ENCODE results near the gene UPP1. TPM values are rescaled to one million over a fixed set of nuclear protein-coding genes. Genes with fewer than 3 reads are reported as not detected.
"Not testable (repeated sequence)": the region's sequence is repeated elsewhere in the genome, so short reads cannot be mapped to it uniquely, and the experiment has no call there.

The UPP1 gene
- total RNA-seq, 1 donor from 2014 or later, result 58.2 TPM

- no peak for DNase-seq (ENCODE audit: low spot score)
These were observed 22.5 kb downstream of the UPP1 start for GRCh38 chr7:48111596-48111995.

- no peak for DNase-seq (ENCODE audit: low spot score)
These were observed 23.5 kb downstream of the UPP1 start for GRCh38 chr7:48112401-48113165.

- no peak for DNase-seq (ENCODE audit: low spot score)
These were observed 24.2 kb downstream of the UPP1 start for GRCh38 chr7:48113275-48113674.

GRCh38 chr7:48114115-48114514 lies 25.1 kb downstream of the UPP1 start:
- DNase-seq (ENCODE audit: low spot score), result no peak

GRCh38 chr7:48114589-48114988 lies 25.5 kb downstream of the UPP1 start:
- DNase-seq (ENCODE audit: low spot score), result no peak

GRCh38 chr7:48116043-48116442 lies 27.0 kb downstream of the UPP1 start:
- no peak for DNase-seq (ENCODE audit: low spot score)

- no peak for DNase-seq (ENCODE audit: low spot score)
These were observed 29.0 kb downstream of the UPP1 start for GRCh38 chr7:48118041-48118440.

- not testable (repeated sequence) for DNase-seq (ENCODE audit: low spot score)
These were observed 31.5 kb downstream of the UPP1 start for GRCh38 chr7:48120536-48120935.

GRCh38 chr7:48126037-48126436 lies 37.0 kb downstream of the UPP1 start:
- no peak for DNase-seq (ENCODE audit: low spot score)

- no peak for DNase-seq (ENCODE audit: low spot score)
These were observed 41.6 kb downstream of the UPP1 start for GRCh38 chr7:48130658-48131108.

GRCh38 chr7:48132792-48133191 lies 43.7 kb downstream of the UPP1 start:
- DNase-seq (ENCODE audit: low spot score), result no peak

- no peak for DNase-seq (ENCODE audit: low spot score)
These were observed 50.4 kb downstream of the UPP1 start for GRCh38 chr7:48139459-48139858.

- DNase-seq (ENCODE audit: low spot score), result no peak
These were observed 51.1 kb downstream of the UPP1 start for GRCh38 chr7:48140001-48140681.

- DNase-seq (ENCODE audit: low spot score), result no peak
These were observed 52.5 kb downstream of the UPP1 start for GRCh38 chr7:48141521-48141920.

- no peak for DNase-seq (ENCODE audit: low spot score)
These were observed 55.3 kb downstream of the UPP1 start for GRCh38 chr7:48144291-48144768.

GRCh38 chr7:48147078-48147591 lies 58.1 kb downstream of the UPP1 start:
- DNase-seq (ENCODE audit: low spot score), result no peak

GRCh38 chr7:48147690-48148089 lies 58.6 kb downstream of the UPP1 start:
- not testable (repeated sequence) for DNase-seq (ENCODE audit: low spot score)

- DNase-seq (ENCODE audit: low spot score), result no peak
These were observed 59.2 kb downstream of the UPP1 start for GRCh38 chr7:48148311-48148710.

- no peak for DNase-seq (ENCODE audit: low spot score)
These were observed 60.0 kb downstream of the UPP1 start for GRCh38 chr7:48149058-48149457.

GRCh38 chr7:48150086-48150485 lies 61.0 kb downstream of the UPP1 start:
- no peak for DNase-seq (ENCODE audit: low spot score)

GRCh38 chr7:48154792-48155413 lies 65.8 kb downstream of the UPP1 start:
- DNase-seq (ENCODE audit: low spot score), result no peak
